ENCODE measurements around the gene GPX2.

The GPX2 gene

DNA sequence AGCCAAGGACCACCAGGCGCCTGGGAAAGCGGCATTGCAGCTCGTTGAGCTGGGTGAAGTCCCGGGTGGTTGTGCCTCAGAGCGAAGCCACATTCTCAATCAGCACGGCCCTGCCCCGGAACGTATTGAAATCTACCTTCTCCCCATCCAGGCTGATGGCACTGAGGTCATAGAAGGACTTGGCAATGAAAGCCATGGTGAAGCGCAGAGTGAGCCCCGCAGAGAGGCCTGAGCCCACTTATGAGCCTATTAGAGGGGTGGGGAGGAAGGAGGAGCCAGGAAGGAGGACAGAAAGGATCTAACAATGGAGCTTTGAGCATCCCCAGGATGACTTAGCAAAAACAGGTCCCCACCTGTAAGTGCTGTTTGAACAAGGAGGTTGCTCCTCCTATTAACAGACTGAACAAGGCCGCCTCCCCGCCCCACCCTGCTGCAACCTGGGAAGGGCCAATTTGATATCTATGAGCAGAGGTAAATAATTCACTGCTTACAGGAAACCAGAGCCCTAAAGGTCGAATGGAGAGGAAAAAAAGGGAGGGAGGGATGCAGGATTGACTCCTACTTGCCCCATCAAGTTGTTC is at the start of gene GPX2:
Gene GPX2, minus strand, starts transcription at position 215 of the 581 bp plus-strand sequence. Its CDS starts 19 bp downstream, at position 196.
- DNase-seq, result peak; percentile 87 to 94

GRCh38 chr14:64990939-64991338 is 48.4 kb upstream of the GPX2 start:
- DNase-seq, result no peak

DNA sequence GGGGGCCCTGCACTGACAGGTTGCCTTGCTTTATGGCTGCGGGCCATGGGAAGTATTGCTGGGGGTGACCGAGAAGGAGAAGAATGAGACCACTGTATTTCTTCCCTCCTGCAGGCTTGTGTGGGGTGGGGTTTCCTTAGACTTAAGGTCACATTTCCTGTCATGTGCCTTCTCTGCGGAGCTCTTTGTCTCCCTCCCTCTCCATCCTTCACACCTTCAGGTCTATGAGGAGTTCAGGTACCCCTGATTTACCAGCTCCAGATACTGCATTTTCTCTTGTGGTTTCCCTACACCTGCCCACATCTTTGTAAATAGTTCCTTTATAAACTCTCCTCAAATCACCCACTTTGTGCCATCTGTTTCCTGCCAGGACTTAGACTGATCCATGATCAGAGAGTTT is 47.8 kb upstream of the GPX2 start:
- no peak for DNase-seq

DNA sequence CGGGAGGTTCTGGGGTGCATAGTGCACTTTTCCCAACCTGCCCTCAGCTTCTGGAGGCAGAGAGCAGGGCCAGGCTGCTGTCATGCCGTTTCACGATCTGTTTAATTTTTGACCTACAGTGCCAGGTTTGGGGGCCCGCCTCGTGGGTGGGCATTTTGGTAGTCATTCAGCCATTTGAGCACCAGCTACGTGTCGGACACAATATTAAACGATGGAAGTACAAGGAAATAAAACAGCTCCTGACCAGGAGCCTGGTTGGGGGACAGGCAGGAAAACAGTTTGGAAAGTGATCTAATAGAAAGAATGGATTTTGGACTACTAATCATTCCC is 44.9 kb upstream of the GPX2 start:
- DNase-seq, result no peak

GRCh38 chr14:64986648-64987437 is 44.3 kb upstream of the GPX2 start, which contains the start of gene FNTB:
Gene FNTB (plus strand): TSS chr14:64986895. CDS start chr14:64986954, 59 bp downstream.
- peak; percentile 91 to 96 for DNase-seq

DNA sequence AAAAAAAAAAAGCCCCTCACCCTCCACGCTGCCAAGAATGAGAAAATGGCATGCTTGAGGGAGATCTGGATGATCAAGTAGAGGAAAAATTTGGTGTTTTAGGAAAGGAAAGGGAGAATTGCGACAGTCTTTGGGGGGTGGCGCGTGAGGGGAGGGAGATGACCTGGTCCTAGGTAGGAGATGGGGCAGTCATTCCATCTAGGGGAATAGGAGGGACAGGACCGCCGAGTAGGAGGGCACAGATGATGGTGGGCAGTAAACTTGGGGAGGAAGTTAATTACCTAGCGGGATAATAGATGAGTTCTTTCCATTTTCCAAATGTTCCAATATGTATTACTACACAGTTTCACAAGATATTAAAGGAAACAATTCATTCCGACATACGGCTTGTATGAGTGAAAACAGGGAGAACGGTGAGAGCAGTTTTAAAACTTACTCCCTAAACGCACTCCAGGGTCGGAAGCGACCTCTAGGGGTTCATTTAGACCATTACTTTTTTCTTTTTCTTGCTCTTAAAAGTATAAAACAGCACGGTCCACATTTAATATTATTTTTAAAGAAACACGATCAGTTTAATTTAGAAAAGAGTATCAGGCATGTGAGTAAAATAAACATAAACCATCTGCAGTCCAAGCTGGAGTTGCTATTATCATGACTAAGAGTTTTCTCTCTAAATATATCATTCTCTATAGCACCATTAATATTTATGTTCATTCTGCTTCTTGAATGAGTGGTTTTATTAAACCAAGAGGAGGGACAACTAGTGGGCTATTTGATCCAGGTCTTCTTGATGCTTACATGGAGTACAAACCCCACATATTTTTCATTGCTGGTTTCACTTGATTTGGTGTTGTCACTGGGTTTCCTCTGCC is 41.1 kb upstream of the GPX2 start:
- peak; percentile 16 to 46 for DNase-seq

- no peak for DNase-seq
These were observed 37.0 kb upstream of the GPX2 start for GRCh38 chr14:64979336-64980074.

GRCh38 chr14:64974563-64974962 is 32.0 kb upstream of the GPX2 start:
- DNase-seq, result no peak

- DNase-seq, result no peak
These were observed 31.3 kb upstream of the GPX2 start for GRCh38 chr14:64973826-64974225.

GRCh38 chr14:64973026-64973442 is 30.5 kb upstream of the GPX2 start:
- no peak for DNase-seq

- DNase-seq, result no peak
These were observed 29.6 kb upstream of the GPX2 start, which contains the start of gene RAB15 for GRCh38 chr14:64971943-64972791. Gene RAB15 (minus strand): TSS chr14:64972336. CDS start chr14:64972076, 260 bp downstream.

- DNase-seq, result no peak
These were observed 29.0 kb upstream of the GPX2 start for GRCh38 chr14:64971491-64971942.

DNA sequence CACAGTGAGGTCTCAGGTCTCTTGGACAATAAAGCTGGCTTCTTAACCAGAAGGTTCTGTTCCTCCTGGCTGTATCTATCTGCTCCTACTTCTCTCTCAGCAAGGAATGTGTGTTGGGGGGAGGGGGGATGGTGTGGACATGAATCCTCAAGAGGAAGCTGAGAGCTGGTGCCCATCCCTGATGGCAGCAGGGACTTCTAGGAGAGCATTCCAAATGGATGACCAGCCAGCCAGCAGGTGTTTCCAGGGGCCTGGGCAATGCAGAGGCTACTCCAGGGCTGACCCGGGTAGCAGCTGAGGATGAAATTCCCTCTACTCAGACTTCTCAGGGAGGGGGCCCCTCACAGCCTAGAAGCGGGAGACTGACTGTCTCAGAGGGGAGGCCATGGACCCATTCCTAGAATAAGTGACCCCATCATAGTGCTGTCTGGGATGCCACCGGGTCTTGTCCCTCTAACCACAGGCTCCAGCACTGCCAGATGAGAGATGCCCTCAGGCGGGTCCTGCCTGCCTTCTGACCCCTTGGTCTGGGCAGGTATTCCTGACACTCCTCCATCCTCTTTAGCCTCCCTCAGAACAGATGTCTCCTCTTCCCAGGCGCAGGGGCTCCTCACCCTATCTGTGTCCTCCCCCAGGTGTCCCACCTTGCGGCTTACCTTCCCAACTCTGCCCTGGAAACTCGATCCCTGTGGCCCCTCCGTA is 28.4 kb upstream of the GPX2 start:
- no peak for DNase-seq

- no peak for DNase-seq
These were observed 27.5 kb upstream of the GPX2 start for GRCh38 chr14:64970041-64970440.

DNA sequence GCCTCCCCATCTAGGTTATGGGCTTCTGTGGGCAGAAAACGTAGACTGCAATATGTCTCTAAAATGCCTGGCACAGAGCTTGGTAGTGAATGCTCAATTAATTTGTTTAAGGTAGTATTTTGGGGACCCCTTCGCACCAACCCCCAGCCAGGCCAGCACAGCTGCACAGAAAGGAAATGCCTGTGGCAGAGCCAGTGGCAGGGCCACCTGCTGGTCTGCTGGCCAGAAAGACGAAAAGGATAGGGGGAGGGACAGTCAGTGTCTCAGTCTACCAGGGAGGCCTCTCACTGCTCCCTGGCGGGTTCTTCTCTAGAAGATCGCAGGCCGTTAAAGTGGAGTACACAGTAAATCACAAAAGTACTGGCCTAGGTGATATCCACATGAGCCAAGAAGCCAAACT is 26.1 kb upstream of the GPX2 start:
- peak in 1 of 2 experiments; percentile 46 for DNase-seq

DNA sequence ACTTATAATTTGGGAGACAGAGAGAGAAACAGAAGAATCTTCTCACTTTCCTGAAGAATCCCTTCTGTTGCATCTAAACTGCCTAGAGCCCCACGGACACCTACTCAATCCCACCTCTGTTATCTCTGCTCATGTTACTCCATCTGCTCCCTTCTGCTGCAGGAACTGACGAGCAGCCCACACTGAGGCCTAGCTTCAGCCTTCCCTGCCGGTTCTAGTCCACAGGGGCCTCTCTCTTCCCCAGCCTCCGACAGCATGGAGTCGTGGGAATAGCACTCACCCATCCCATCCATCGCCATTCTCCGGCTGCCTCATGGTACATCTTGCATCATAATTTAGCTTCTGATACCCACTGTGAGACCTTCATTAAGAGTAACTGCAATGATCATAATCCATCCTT is 25.6 kb upstream of the GPX2 start:
- DNase-seq, result no peak

DNA sequence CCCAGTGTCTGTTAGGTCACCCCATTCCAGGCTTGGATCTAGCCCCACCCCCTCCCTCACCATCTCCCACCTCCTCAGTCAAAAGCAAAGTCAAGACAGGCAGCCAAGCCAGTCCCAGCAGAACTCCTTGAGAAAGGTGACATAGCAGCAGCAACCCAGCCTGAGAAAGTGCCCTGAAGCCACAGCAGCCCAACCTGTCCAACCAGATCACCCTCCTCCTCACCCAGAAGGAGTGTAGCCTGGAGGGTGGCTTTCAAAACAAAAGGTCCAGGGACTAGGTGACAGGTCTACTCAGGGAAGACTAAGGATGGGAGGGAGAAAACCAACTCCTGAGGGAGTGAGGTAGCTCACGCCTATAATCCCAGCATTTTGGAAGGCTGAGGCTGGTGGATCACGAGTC is 24.4 kb upstream of the GPX2 start:
- DNase-seq, result no peak

DNA sequence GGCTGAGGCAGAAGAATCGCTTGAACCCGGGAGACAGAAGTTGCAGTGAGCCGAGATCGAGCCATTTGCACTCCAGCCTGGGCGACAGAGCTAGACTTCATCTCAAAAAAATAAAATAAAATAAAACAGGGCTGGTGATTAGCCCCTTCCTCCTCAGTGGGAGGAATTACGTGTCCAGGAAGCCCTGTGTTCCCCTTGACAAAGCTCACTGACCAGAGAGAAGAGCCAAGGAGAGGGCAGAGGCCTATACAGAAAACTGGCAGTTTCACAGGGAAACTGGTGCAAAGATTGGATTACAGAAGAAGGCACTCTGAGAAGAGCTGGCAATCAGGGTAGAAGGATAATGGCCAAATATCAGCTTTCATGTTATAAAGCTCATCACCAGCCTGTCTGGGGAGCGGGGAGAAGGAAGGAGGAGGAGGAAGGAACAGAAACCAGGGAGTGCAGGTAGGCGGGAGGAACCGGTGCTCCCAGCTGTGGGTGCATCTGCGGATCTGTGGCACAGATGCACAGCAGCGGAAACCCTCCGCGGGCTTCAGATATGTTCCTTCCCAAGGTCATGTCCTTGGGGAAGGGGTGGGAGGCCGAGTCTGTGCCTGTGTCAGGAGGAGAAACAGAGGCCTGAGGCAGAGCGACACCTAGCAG is 22.9 kb upstream of the GPX2 start:
- DNase-seq, result no peak

DNA sequence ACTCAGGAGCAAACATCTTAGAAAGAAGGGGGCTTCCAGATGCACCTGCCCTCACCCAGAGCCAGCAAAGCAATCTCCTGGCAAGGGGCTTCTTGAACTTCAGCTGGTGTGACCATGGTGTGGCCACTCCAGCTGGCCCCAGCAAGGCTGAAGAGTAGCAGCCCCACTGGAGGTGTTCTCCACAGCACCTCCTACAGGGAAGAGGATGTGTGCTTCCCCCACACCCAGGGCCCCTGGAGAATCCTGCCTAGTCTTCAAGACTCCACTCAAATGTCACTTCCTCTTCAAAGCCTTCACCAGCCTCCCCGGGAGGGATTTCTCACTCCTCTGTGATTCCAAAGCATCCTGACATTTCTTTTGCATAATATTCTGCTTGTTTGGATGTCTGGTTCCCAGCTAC is 21.1 kb upstream of the GPX2 start:
- DNase-seq, result no peak

- no peak for DNase-seq
These were observed 18.3 kb upstream of the GPX2 start for GRCh38 chr14:64960762-64961276.
